ACHN (cell line): ENCODE measurements around the gene ESCO1.
"Not testable (repeated sequence)": the region's sequence is repeated elsewhere in the genome, so short reads cannot be mapped to it uniquely, and the experiment has no call there.

Source experiments
- DNase-seq: peaks from one replicate; pipeline ENCODE4 v3.0.0-alpha.2; 2015
- in situ Hi-C: cut with HindIII; loops from 2 replicates; pipeline ENCODE4 v1.10.0; 2017; ENCODE audit warnings: low sequenced_read_pairs, low pct_ligation_motif_present, low pct_unique_long_range_greater_than_20kb

Gene ESCO1, protein sequence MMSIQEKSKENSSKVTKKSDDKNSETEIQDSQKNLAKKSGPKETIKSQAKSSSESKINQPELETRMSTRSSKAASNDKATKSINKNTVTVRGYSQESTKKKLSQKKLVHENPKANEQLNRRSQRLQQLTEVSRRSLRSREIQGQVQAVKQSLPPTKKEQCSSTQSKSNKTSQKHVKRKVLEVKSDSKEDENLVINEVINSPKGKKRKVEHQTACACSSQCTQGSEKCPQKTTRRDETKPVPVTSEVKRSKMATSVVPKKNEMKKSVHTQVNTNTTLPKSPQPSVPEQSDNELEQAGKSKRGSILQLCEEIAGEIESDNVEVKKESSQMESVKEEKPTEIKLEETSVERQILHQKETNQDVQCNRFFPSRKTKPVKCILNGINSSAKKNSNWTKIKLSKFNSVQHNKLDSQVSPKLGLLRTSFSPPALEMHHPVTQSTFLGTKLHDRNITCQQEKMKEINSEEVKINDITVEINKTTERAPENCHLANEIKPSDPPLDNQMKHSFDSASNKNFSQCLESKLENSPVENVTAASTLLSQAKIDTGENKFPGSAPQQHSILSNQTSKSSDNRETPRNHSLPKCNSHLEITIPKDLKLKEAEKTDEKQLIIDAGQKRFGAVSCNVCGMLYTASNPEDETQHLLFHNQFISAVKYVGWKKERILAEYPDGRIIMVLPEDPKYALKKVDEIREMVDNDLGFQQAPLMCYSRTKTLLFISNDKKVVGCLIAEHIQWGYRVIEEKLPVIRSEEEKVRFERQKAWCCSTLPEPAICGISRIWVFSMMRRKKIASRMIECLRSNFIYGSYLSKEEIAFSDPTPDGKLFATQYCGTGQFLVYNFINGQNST

GRCh38 chr18:21600526-21601410, at the start of gene ESCO1:
Gene ESCO1 (minus strand): TSS chr18:21600704. CDS start chr18:21574843, 25,861 bp downstream.
- peak; percentile 94 for DNase-seq
- in situ Hi-C loops, result no loop called here

DNA sequence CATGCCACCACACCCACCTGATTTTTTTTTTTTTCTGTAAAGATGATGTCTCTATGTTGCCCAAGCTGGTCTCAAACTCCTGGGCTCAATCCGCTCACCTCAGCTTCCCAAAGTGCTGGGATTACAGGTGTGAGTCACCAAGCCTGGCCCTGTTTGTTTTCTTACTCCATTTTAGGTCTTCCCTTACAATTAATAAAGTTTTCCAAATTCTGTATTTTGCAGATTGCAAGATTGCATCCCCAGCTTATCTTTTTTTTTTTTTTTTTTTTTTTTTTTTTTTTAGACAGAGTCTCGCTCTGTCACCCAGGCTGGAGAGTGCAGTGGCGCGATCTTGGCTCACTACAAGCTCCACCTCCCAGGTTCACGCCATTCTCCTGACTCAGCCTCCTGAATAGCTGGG, 39.9 kb upstream of the ESCO1 start:
- DNase-seq, in situ Hi-C loops: not testable (repeated sequence)

GRCh38 chr18:21638822-21639221, 38.3 kb upstream of the ESCO1 start:
- in situ Hi-C loops, result no loop called here
- no peak for DNase-seq

DNA sequence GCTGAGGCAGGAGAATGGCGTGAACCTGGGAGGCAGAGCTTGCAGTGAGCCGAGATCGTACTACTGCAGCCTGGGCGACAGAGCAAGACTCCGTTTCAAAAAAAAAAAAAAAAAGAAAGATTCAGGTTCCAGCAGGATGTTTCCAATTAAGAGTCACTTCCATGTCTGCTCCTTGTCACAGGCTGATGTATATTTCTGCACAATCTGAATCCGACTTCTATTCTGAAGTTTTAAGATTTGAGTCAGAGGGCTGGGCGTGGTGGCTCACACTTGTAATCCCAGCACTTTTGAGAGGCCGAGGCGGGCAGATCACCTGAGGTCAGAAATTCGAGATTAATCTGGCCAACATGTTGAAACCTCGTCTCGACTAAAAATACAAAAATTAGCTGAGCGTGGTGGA, 36.3 kb upstream of the ESCO1 start:
- in situ Hi-C loops, result no loop called here
- no peak for DNase-seq

- no peak for DNase-seq
- in situ Hi-C loops, result no loop called here
Observed at GRCh38 chr18:21634588-21635199, 34.2 kb upstream of the ESCO1 start.

DNA sequence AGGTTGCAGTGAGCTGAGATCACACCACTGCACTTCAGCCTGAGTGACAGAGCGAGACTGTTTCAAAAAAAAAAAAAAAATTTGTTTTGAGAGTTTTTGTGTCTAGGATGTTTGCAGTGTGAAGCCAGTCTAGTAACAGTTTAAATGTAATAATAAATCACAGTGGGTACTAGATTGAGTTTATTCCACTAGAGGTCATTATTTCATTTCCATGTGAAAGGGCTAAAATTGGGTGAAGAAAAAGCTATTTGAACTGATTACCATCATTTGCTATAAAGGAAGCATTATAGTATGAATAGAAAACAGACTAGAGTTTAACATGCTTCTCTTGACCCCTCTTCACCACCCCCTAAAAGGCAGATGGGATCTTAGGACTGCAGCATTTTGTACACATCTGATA, 31.9 kb upstream of the ESCO1 start:
- no peak for DNase-seq
- in situ Hi-C loops, result no loop called here

GRCh38 chr18:21629089-21629832, 28.8 kb upstream of the ESCO1 start:
- no peak for DNase-seq
- in situ Hi-C loops, result no loop called here

- DNase-seq, in situ Hi-C loops: not testable (repeated sequence)
Observed at GRCh38 chr18:21621640-21622039, 21.1 kb upstream of the ESCO1 start.

- peak; percentile 88 for DNase-seq
- in situ Hi-C loops, result no loop called here
Observed at GRCh38 chr18:21612125-21613039, 11.9 kb upstream of the ESCO1 start, which contains the start of gene SNRPD1. Gene SNRPD1 (plus strand): TSS chr18:21612314. CDS start chr18:21612430, 116 bp downstream.

GRCh38 chr18:21611401-21612124, 11.1 kb upstream of the ESCO1 start:
- in situ Hi-C loops, DNase-seq: not testable (repeated sequence)

GRCh38 chr18:21605213-21605612, 4.7 kb upstream of the ESCO1 start:
- DNase-seq, result no peak
- in situ Hi-C loops, result no loop called here

DNA sequence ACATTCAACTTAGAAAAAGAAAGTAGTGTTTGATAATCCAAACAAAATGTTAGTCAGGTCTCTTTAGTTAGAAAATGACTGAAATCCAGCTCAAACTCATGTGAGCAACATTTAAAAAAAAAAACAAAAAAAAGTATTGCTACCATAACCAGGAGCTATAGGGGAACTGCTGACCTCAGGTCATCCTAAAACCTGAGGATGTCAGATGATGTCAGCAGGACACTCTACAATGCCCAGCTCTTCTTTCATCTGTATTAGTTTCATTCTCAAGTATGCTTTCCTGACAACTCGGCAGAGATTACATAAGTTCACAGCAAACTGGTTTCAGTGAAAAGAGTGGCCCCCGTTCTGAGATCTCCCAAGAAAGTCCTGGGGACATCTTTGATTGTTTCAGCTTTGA, 4.2 kb upstream of the ESCO1 start:
- DNase-seq, result no peak
- in situ Hi-C loops, result no loop called here

GRCh38 chr18:21602299-21602587, 1.7 kb upstream of the ESCO1 start:
- no peak for DNase-seq
- in situ Hi-C loops, result no loop called here

GRCh38 chr18:21599585-21600525, 649 bp downstream of the ESCO1 start:
- DNase-seq, result peak; percentile 59
- in situ Hi-C loops, result no loop called here
